ENCODE measurements around the gene ADH7. TPM values are rescaled to one million over a fixed set of nuclear protein-coding genes. Genes with fewer than 3 reads are reported as not detected.
A peak's percentile ranks its signal among the peaks of the same experiment; 100 is the strongest.

ADH7 gene
- total RNA-seq, 1 experiment from 2014 or later = not detected

DNA sequence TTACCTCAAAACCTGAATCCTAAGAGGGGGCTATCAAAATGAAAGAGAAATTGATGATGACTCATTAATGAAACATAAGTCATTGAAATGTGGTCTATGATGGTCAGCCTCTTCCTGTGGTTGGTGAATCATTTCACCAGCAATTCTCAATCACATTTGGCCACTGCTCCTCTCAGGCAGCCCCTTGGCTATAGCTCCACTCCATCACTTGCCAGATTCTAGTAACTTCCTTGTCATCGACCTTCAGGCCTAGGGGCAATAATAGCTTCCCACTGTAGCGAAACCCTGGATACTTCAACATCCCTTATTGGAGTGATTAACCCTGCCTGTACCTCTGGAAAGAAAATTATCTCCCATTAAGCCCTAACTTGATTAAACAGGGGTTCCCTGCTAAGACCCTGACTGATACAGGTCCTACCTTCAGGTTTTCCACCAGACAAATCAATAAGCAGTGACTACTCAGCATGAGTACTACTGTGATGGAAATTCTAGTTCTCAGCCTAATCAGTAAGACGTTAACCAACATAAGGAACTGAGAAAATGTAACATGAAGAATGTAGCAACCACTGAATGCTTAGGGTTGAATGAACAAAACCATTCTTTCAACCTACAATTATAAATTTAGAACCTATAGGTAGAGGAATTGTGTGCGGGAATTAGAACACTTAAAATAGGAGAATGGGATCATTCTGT lies 30.4 kb downstream of the ADH7 start (continued):
- TF ChIP-seq, protein P1, sequence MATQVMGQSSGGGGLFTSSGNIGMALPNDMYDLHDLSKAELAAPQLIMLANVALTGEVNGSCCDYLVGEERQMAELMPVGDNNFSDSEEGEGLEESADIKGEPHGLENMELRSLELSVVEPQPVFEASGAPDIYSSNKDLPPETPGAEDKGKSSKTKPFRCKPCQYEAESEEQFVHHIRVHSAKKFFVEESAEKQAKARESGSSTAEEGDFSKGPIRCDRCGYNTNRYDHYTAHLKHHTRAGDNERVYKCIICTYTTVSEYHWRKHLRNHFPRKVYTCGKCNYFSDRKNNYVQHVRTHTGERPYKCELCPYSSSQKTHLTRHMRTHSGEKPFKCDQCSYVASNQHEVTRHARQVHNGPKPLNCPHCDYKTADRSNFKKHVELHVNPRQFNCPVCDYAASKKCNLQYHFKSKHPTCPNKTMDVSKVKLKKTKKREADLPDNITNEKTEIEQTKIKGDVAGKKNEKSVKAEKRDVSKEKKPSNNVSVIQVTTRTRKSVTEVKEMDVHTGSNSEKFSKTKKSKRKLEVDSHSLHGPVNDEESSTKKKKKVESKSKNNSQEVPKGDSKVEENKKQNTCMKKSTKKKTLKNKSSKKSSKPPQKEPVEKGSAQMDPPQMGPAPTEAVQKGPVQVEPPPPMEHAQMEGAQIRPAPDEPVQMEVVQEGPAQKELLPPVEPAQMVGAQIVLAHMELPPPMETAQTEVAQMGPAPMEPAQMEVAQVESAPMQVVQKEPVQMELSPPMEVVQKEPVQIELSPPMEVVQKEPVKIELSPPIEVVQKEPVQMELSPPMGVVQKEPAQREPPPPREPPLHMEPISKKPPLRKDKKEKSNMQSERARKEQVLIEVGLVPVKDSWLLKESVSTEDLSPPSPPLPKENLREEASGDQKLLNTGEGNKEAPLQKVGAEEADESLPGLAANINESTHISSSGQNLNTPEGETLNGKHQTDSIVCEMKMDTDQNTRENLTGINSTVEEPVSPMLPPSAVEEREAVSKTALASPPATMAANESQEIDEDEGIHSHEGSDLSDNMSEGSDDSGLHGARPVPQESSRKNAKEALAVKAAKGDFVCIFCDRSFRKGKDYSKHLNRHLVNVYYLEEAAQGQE (IDR thresholded peaks at IDR 0.05; ENCODE audit: low read depth) = no peak
- TF ChIP-seq, protein P2, sequence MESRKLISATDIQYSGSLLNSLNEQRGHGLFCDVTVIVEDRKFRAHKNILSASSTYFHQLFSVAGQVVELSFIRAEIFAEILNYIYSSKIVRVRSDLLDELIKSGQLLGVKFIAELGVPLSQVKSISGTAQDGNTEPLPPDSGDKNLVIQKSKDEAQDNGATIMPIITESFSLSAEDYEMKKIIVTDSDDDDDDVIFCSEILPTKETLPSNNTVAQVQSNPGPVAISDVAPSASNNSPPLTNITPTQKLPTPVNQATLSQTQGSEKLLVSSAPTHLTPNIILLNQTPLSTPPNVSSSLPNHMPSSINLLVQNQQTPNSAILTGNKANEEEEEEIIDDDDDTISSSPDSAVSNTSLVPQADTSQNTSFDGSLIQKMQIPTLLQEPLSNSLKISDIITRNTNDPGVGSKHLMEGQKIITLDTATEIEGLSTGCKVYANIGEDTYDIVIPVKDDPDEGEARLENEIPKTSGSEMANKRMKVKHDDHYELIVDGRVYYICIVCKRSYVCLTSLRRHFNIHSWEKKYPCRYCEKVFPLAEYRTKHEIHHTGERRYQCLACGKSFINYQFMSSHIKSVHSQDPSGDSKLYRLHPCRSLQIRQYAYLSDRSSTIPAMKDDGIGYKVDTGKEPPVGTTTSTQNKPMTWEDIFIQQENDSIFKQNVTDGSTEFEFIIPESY (IDR thresholded peaks at IDR 0.05; ENCODE audit: extremely low read depth, insufficient replicate concordance, low read length) = no peak
- TF ChIP-seq TCF7L2 (IDR thresholded peaks at IDR 0.05; ENCODE audit: borderline replicate concordance, extremely low read depth, insufficient read depth, insufficient read length) (no peak), POLR2AphosphoS5 (IDR thresholded peaks at IDR 0.05; ENCODE audit: low read depth, low read length) (no peak), JUND (IDR thresholded peaks at IDR 0.05) (peak; percentile 34; the same call in 1 of the 2 replicates), POLR2A (IDR thresholded peaks at IDR 0.05; ENCODE audit: borderline replicate concordance, extremely low read depth, insufficient read depth, insufficient read length) (no peak), EGR1 (IDR thresholded peaks at IDR 0.05; ENCODE audit: low read depth) (no peak)
- TF ChIP-seq, protein P3, sequence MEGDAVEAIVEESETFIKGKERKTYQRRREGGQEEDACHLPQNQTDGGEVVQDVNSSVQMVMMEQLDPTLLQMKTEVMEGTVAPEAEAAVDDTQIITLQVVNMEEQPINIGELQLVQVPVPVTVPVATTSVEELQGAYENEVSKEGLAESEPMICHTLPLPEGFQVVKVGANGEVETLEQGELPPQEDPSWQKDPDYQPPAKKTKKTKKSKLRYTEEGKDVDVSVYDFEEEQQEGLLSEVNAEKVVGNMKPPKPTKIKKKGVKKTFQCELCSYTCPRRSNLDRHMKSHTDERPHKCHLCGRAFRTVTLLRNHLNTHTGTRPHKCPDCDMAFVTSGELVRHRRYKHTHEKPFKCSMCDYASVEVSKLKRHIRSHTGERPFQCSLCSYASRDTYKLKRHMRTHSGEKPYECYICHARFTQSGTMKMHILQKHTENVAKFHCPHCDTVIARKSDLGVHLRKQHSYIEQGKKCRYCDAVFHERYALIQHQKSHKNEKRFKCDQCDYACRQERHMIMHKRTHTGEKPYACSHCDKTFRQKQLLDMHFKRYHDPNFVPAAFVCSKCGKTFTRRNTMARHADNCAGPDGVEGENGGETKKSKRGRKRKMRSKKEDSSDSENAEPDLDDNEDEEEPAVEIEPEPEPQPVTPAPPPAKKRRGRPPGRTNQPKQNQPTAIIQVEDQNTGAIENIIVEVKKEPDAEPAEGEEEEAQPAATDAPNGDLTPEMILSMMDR (IDR thresholded peaks at IDR 0.05 in 2 of 3, conservative IDR thresholded peaks at IDR 0.05 in 1 of 3; ENCODE audit: borderline replicate concordance in 1 of 3, insufficient read depth in 1 of 3, low read depth in 2 of 3, low read length in 2 of 3) = no peak

Measured in HCT116 (cell line).